ENCODE data around the gene TXNL4A.

DNA sequence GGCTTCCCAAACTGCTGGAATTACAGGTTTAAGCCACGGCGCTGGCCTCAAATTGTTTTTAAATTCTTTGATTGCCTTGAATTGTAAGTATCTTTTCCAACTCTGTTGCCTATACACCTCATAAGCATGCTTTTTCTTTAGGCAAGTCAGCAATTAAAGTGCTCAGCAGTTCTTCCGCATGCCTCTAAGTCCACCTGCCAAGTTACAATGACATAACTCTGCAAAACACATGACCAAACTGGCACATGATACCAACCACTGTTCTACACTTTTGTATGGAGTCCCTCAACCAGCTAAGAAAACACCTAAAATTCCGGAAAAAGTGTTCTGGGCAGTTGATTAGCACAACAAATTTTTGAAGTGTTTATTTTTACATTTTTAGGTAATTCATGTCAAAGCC is 5.1 kb downstream of the TXNL4A start:
- TF ChIP-seq, protein P1, sequence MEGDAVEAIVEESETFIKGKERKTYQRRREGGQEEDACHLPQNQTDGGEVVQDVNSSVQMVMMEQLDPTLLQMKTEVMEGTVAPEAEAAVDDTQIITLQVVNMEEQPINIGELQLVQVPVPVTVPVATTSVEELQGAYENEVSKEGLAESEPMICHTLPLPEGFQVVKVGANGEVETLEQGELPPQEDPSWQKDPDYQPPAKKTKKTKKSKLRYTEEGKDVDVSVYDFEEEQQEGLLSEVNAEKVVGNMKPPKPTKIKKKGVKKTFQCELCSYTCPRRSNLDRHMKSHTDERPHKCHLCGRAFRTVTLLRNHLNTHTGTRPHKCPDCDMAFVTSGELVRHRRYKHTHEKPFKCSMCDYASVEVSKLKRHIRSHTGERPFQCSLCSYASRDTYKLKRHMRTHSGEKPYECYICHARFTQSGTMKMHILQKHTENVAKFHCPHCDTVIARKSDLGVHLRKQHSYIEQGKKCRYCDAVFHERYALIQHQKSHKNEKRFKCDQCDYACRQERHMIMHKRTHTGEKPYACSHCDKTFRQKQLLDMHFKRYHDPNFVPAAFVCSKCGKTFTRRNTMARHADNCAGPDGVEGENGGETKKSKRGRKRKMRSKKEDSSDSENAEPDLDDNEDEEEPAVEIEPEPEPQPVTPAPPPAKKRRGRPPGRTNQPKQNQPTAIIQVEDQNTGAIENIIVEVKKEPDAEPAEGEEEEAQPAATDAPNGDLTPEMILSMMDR (IDR thresholded peaks at IDR 0.05; ENCODE audit: low read depth, low read length): no peak
- no peak for TF ChIP-seq POLR2A (IDR thresholded peaks at IDR 0.05; ENCODE audit: extremely low read depth, insufficient read length)

Measured in NB4 (cell line).